Measurements from ENCODE around the gene RESP18. TPM values are rescaled to one million over a fixed set of nuclear protein-coding genes. Genes with fewer than 3 reads are reported as not detected.

RESP18 gene
- polyA plus RNA-seq, 10 donors = not detected

GRCh38 chr2:219278655-219279150 lies 53.8 kb downstream of the RESP18 start:
- DNase-seq = no peak

DNA sequence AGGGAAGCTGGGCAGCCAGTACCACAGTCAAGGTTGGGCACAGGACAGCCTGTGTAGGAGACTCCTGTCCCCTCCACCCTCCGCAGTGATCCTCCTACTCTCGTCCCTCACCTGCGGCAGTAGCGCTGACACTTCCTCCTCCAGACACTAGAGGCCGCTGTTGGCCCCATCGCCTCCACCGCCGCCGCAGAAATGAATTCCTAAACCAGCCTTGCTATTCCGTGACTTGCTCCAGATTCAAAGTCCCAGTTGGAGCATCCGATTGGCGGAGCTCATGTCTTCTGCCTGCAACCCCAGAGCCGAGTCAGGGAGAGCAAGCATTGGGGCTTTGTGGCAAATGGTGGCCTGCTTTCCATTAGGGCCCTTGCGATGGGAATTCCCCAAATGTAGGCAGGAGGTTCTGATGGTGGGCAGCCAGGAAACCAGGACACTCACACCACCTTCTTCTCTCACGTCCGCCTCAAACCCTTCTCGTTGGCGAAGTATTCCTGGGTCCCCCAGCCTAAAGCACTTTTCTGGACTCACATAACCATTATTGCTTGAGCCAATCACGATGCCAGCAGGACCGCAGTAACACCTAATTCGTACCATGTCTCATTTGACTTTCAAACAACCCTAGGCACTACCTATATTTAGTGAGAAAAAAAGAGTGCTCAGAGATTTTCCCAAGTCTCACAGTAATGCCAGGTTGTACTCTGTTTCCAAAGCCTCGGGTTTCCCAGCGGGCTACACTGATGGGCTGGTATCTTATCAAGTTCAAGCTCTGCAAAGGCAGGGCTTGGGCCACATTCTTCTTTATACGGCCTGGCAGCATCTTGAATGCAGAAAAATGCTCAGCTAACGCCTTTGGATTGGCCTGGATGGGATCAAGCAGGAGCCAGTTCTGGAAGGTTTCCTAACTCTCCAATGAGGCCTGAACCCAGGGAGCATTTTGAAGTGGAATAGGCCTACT lies 54.6 kb downstream of the RESP18 start:
- peak; percentile 80 to 91 (median 81) for DNase-seq

Other genes with a start within 250 kb of the RESP18 start
- gene NHEJ1, start 171.9 kb downstream of the RESP18 start, polyA plus RNA-seq (ENCODE audit: insufficient read length in 10 of 10) = 10 to 100 TPM; 11.6 to 16.2 (median 14.1) TPM
- gene SLC23A3, start 162.7 kb downstream of the RESP18 start, polyA plus RNA-seq (ENCODE audit: insufficient read length in 10 of 10) = 1 to 10 TPM in 7 of 10 donors, under 1 TPM in 3; 0.57 to 2.3 (median 1.2) TPM
- 10 to 100 TPM; 28.3 to 37.9 (median 34.8) TPM for gene CNPPD1, start 155.8 kb downstream of the RESP18 start, polyA plus RNA-seq (ENCODE audit: insufficient read length in 10 of 10)
- gene RETREG2, start 154.5 kb downstream of the RESP18 start, polyA plus RNA-seq (ENCODE audit: insufficient read length in 10 of 10) = 10 to 100 TPM; 38.3 to 56.9 (median 41.7) TPM
- gene ZFAND2B, start 126.0 kb downstream of the RESP18 start, polyA plus RNA-seq (ENCODE audit: insufficient read length in 10 of 10) = 10 to 100 TPM; 16.3 to 29.9 (median 21.9) TPM
- 10 to 100 TPM; 25.4 to 40.4 (median 32.7) TPM for gene ABCB6, start 113.8 kb downstream of the RESP18 start, polyA plus RNA-seq (ENCODE audit: insufficient read length in 10 of 10)
- gene ATG9A, start 103.1 kb downstream of the RESP18 start, polyA plus RNA-seq (ENCODE audit: insufficient read length in 10 of 10) = 10 to 100 TPM; 27.9 to 37.3 (median 32.6) TPM
- gene ANKZF1, start 102.9 kb downstream of the RESP18 start, polyA plus RNA-seq (ENCODE audit: insufficient read length in 10 of 10) = 10 to 100 TPM; 14.8 to 36.9 (median 23.2) TPM
- 1 to 10 TPM; 4.7 to 7.7 (median 5.9) TPM for gene GLB1L, start 87.3 kb downstream of the RESP18 start, polyA plus RNA-seq (ENCODE audit: insufficient read length in 10 of 10)
- 10 to 100 TPM; 13.0 to 19.9 (median 16.0) TPM for gene STK16, start 87.3 kb downstream of the RESP18 start, polyA plus RNA-seq (ENCODE audit: insufficient read length in 10 of 10)
- under 1 TPM in 5 of 10 donors, not detected in 5; 0.15 to 0.22 (median 0.18) TPM for gene TUBA4B, start 79.5 kb downstream of the RESP18 start, polyA plus RNA-seq (ENCODE audit: insufficient read length in 10 of 10)
- gene TUBA4A, start 78.8 kb downstream of the RESP18 start, polyA plus RNA-seq (ENCODE audit: insufficient read length in 10 of 10) = 100 to 1,000 TPM in 7 of 10 donors, 10 to 100 TPM in 3; 84.3 to 159 (median 120) TPM
- gene DNAJB2, start 53.4 kb downstream of the RESP18 start, polyA plus RNA-seq (ENCODE audit: insufficient read length in 10 of 10) = 10 to 100 TPM; 69.9 to 89.8 (median 78.6) TPM
- under 1 TPM in 6 of 10 donors, not detected in 4; 0.15 to 0.75 (median 0.49) TPM for gene PTPRN, start 23.3 kb downstream of the RESP18 start, polyA plus RNA-seq (ENCODE audit: insufficient read length in 10 of 10)
- gene DNPEP, start 55.2 kb upstream of the RESP18 start, polyA plus RNA-seq (ENCODE audit: insufficient read length in 10 of 10) = 10 to 100 TPM; 26.4 to 45.4 (median 36.6) TPM
- 1,000 to 10,000 TPM; 1,880 to 4,907 (median 4,107) TPM for gene DES, start 85.6 kb upstream of the RESP18 start, polyA plus RNA-seq (ENCODE audit: insufficient read length in 10 of 10)
- 100 to 1,000 TPM in 9 of 10 donors, 10 to 100 TPM in 1; 63.9 to 179 (median 138) TPM for gene SPEG, start 102.1 kb upstream of the RESP18 start, polyA plus RNA-seq (ENCODE audit: insufficient read length in 10 of 10)
- 10 to 100 TPM; 21.7 to 29.9 (median 24.9) TPM for gene GMPPA, start 166.1 kb upstream of the RESP18 start, polyA plus RNA-seq (ENCODE audit: insufficient read length in 10 of 10)
- gene ASIC4, start 181.7 kb upstream of the RESP18 start, polyA plus RNA-seq (ENCODE audit: insufficient read length in 10 of 10) = under 1 TPM; 0.15 to 0.70 (median 0.34) TPM
- gene CHPF, start 211.1 kb upstream of the RESP18 start, polyA plus RNA-seq (ENCODE audit: insufficient read length in 10 of 10) = 10 to 100 TPM; 34.4 to 75.8 (median 44.8) TPM
- 1 to 10 TPM; 1.6 to 3.1 (median 2.3) TPM for gene TMEM198, start 211.3 kb upstream of the RESP18 start, polyA plus RNA-seq (ENCODE audit: insufficient read length in 10 of 10)
- 100 to 1,000 TPM in 9 of 10 donors, 10 to 100 TPM in 1; 94.0 to 139 (median 117) TPM for gene OBSL1, start 238.8 kb upstream of the RESP18 start, polyA plus RNA-seq (ENCODE audit: insufficient read length in 10 of 10)
- 1 to 10 TPM in 2 of 10 donors, under 1 TPM in 8; 0.16 to 1.5 (median 0.57) TPM for gene INHA, start 239.6 kb upstream of the RESP18 start, polyA plus RNA-seq (ENCODE audit: insufficient read length in 10 of 10)

Measured in muscle of back (tissue), 11 donors.